Activated B cell treated with CpG ODN at 0.5 μM for 24 hours (primary cell): ENCODE measurements around the gene SMG7. TPM values are rescaled to one million over a fixed set of nuclear protein-coding genes. Genes with fewer than 3 reads are reported as not detected.

Experiments used
- ATAC-seq: fragments of 200-7000 bp; cut with Tn5 transposase; one replicate; pipeline ENCODE4 v1.10.0; 2021; ENCODE audit warnings: low read depth, mild to moderate bottlenecking, moderate library complexity
- CTCF ChIA-PET: fragments of 350-600 bp; sonication (Branson Sonifier 250); formaldehyde crosslinking; loops from one replicate; lab custom pipeline; 2021; ENCODE audit warnings: antibody characterized with exemption; lab: Charles Lee
- POLR2A ChIA-PET: fragments of 350-600 bp; sonication (Branson Sonifier 250); formaldehyde crosslinking; loops from one replicate; lab custom pipeline; 2021; ENCODE audit warnings: antibody characterized with exemption; lab: Charles Lee
- DNase-seq: peaks from one replicate; pipeline ENCODE4 v3.0.0; 2022
- H3K27ac Mint-ChIP-seq: one replicate; pipeline ENCODE4 v1.8.0; 2020; ENCODE audit warnings: mixed read lengths
- H3K27me3 Mint-ChIP-seq: one replicate; pipeline ENCODE4 v1.8.0; 2021; ENCODE audit warnings: mixed read lengths
- H3K36me3 Mint-ChIP-seq: one replicate; pipeline ENCODE4 v1.8.0; 2021; ENCODE audit warnings: low read depth, mixed read lengths
- H3K4me1 Mint-ChIP-seq: one replicate; pipeline ENCODE4 v1.8.0; 2021; ENCODE audit warnings: mixed read lengths
- H3K4me3 Mint-ChIP-seq: one replicate; pipeline ENCODE4 v1.8.0; 2020; ENCODE audit warnings: mild to moderate bottlenecking, mixed read lengths
- H3K9me3 Mint-ChIP-seq: one replicate; pipeline ENCODE4 v1.8.0; 2020; ENCODE audit warnings: mixed read lengths
- intact Hi-C: fragments of 100-400 bp; cut with micrococcal nuclease; formaldehyde crosslinking; loops from one replicate; pipeline ENCODE4 v1.15.1; 2024
- total RNA-seq: library from RNA; stranded (reverse); gene quantifications from 2 replicates; pipeline ENCODE4 v1.2.3, GENCODE V29; 2022
- TF ChIP-seq, protein P1 (sequence below): fragments of 200-600 bp; IDR thresholded peaks from one replicate; pipeline ENCODE4 v1.8.0; 2022; ENCODE audit warnings: antibody characterized with exemption, mild to moderate bottlenecking

SMG7 gene
- total RNA-seq, 1 donor from 2014 or later: 83.5 TPM

DNA sequence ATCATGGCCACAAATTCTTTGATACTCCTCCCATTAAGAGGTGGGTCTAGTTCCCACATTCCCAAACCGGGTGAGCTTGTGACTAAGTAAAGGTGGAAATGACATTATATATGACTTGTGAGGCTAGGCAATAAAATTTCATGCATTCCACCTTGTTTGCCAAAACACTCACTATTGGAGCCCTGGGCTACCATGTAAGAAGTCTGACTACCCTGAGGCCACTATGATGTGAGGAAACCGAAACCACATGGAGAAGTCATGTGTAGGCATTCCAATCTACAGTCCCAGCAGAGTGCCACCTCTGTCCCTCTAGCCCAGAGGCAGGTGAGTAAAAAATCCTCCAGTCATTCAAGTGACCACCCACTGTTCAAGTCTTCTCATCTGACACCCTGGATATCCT lies 17.9 kb upstream of the SMG7 start:
- CTCF ChIA-PET: no interaction called here
- intact Hi-C loops: no loop called here
- POLR2A ChIA-PET: no interaction called here
- H3K4me3 Mint-ChIP-seq: no peak overlapping the region
- H3K27ac Mint-ChIP-seq: no peak overlapping the region
- TF ChIP-seq, protein P1, sequence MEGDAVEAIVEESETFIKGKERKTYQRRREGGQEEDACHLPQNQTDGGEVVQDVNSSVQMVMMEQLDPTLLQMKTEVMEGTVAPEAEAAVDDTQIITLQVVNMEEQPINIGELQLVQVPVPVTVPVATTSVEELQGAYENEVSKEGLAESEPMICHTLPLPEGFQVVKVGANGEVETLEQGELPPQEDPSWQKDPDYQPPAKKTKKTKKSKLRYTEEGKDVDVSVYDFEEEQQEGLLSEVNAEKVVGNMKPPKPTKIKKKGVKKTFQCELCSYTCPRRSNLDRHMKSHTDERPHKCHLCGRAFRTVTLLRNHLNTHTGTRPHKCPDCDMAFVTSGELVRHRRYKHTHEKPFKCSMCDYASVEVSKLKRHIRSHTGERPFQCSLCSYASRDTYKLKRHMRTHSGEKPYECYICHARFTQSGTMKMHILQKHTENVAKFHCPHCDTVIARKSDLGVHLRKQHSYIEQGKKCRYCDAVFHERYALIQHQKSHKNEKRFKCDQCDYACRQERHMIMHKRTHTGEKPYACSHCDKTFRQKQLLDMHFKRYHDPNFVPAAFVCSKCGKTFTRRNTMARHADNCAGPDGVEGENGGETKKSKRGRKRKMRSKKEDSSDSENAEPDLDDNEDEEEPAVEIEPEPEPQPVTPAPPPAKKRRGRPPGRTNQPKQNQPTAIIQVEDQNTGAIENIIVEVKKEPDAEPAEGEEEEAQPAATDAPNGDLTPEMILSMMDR: no peak
- no peaks in the 10 kb centered on the region for H3K4me1 Mint-ChIP-seq
- DNase-seq (no peak), ATAC-seq (no peak)
- no peaks in the 10 kb centered on the region for H3K36me3 Mint-ChIP-seq
- H3K27me3 Mint-ChIP-seq: peaks cover 23% of the 10 kb centered on the region
- no peaks in the 10 kb centered on the region for H3K9me3 Mint-ChIP-seq

DNA sequence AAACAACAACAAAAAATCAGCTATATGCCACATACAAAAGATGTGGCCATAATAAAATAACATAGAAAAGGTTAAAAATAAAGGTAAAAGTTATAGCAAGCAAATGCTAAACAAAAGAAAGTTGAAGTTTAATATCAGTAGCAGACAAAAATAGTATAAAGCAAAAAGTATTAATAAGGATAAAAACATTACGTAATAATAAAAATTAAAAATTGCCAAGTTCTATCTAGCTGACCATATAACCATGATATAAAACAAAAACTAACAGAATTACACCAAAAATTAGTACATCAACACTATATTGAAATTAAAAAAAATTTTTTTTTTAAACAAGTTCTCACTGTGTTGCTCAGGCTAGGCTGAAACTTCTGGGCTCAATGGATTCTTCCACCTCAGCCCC lies 15.5 kb upstream of the SMG7 start:
- TF ChIP-seq, protein P1: no peak
- ChIA-PET POLR2A (no interaction called here), CTCF (no interaction called here)
- H3K27me3 Mint-ChIP-seq: peaks cover 27% of the 10 kb centered on the region
- no peaks in the 10 kb centered on the region for H3K4me1 Mint-ChIP-seq
- intact Hi-C loops: no loop called here
- no peak overlapping the region for H3K27ac Mint-ChIP-seq
- no peaks in the 10 kb centered on the region for H3K36me3 Mint-ChIP-seq
- no peak for DNase-seq
- no peak overlapping the region for H3K4me3 Mint-ChIP-seq
- no peak for ATAC-seq
- no peaks in the 10 kb centered on the region for H3K9me3 Mint-ChIP-seq

GRCh38 chr1:183457449-183457848 lies 14.8 kb upstream of the SMG7 start:
- H3K27me3 Mint-ChIP-seq: peaks cover 28% of the 10 kb centered on the region
- TF ChIP-seq, protein P1: no peak
- ChIA-PET CTCF (no interaction called here), POLR2A (no interaction called here)
- intact Hi-C loops: no loop called here
- no peak overlapping the region for H3K27ac Mint-ChIP-seq
- no peaks in the 10 kb centered on the region for H3K9me3 Mint-ChIP-seq
- no peak overlapping the region for H3K4me3 Mint-ChIP-seq
- ATAC-seq: no peak
- H3K4me1 Mint-ChIP-seq: no peaks in the 10 kb centered on the region
- no peaks in the 10 kb centered on the region for H3K36me3 Mint-ChIP-seq
- no peak for DNase-seq

GRCh38 chr1:183460596-183460995 lies 11.7 kb upstream of the SMG7 start:
- POLR2A ChIA-PET: no interaction called here
- H3K27me3 Mint-ChIP-seq: peaks cover 36% of the 10 kb centered on the region

DNA sequence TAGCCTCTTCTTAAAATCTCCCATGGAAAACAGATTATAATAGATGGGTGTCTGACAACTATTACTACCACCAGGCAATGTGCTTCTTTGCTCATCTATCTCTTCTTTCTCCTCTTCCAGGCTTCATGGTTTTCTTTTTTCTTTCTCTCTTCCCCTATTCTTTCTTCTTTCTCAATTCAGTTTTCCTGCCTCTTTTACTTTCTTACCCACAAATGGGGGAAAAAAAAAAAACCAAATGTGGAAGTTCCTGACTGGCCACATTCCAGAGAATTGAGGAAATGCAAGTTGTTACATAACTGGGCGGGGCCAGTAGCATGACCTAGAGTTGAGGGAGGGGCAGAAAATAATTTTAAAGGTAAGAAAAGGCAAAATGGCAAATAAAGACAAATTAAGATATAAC lies 10.9 kb upstream of the SMG7 start:
- POLR2A ChIA-PET: no interaction called here
- CTCF ChIA-PET: no interaction called here
- intact Hi-C loops: no loop called here

More at GRCh38 chr1:183460596-183460995, 11.7 kb upstream of the SMG7 start:
- intact Hi-C loops: no loop called here
- Mint-ChIP-seq H3K4me1 (no peaks in the 10 kb centered on the region), H3K4me3 (no peak overlapping the region), H3K36me3 (no peaks in the 10 kb centered on the region), H3K9me3 (no peaks in the 10 kb centered on the region), H3K27ac (no peak overlapping the region)
- CTCF ChIA-PET: no interaction called here
- DNase-seq: no peak
- no peak for ATAC-seq
- TF ChIP-seq, protein P1: no peak

More for the DNA sequence above, 10.9 kb upstream of the SMG7 start:
- peaks cover 30% of the 10 kb centered on the region for H3K27me3 Mint-ChIP-seq
- no peaks in the 10 kb centered on the region for H3K36me3 Mint-ChIP-seq
- no peak overlapping the region for H3K27ac Mint-ChIP-seq
- no peak overlapping the region for H3K4me3 Mint-ChIP-seq
- ATAC-seq (no peak), DNase-seq (no peak)
- H3K4me1 Mint-ChIP-seq: no peaks in the 10 kb centered on the region
- TF ChIP-seq, protein P1: no peak
- H3K9me3 Mint-ChIP-seq: no peaks in the 10 kb centered on the region
